Activated T-cell treated with anti-CD3 and anti-CD28 coated beads for 1 hour (primary cell): Measurements from ENCODE around the gene KCNH4.
"Not testable (repeated sequence)": the region's sequence is repeated elsewhere in the genome, so short reads cannot be mapped to it uniquely, and the experiment has no call there.

ENCODE experiments used
- DNase-seq: peaks from one replicate; pipeline ENCODE4 v3.0.0-alpha.2; 2020; ENCODE audit warnings: low read depth

KCNH4 gene

DNA sequence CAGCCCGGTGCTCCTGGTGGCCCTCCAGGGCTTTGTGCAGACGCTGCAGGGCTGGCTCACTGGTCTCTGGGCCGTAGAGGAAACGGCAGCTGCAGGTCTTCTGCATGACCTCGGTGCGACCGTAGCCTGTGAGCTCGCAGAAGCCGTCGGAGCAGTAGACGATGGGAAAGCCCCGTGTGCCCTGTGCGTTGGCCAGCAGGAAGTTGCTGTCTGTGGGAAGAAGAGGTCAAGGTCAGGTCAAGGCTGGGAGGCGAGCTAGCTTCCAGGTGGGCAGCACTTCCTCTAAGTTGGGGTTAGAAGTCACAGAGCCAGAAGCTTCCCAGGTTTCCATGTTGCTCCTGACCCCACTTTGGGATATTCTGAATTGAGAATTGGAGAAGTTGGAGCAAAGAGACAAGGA, 2.1 kb downstream of the KCNH4 start:
- no peak for DNase-seq

DNA sequence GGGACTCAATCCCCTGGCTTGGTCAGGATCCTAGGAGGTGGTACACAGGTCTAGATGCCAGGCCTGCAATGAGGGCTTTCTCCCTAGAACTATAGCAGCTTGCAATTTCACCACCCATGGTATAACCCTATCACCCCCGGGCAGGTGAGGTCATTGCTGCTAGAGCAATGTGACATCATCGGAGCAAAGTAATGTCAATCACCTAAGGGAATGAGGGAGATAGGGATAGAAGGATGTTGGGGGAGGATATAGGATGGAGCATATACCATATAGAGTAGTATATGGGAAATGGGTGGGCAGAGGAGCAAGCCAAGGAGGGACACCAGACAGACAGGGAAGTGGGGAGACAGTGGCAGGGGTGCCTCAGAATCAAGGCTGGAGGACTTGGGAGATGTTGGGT, 3.3 kb downstream of the KCNH4 start:
- DNase-seq: no peak

DNA sequence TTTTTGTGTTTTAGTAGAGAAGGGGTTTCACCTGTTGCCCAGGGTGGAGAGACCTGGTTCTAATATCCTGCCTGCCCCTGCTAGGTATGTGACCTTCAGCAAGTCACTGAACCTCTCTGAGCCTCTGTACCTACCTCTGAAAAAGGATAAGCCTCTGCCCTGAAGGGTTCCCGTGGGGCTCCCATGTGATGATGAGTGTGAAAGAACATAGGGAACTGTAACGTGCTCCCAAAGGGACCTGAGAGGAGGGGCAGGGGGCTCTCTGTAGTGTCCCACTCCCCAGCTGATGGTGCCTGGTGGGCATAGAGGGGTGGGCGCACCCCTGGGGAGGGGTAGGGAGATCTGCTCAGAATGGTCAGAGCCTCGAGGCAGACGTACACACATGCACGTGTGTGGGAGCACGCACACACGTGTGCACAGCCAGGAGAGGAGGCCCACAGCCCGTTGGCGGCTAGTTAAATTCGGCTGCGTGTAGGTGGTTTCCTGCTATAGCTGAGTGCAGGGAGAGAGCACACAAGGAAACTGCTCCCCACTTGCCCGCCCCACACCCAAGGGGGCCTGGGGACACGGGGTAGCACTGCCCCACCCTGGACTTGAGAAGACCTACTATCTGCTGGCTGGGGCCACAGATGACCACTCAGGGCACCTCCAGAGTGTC, 6.7 kb downstream of the KCNH4 start:
- no peak for DNase-seq

DNA sequence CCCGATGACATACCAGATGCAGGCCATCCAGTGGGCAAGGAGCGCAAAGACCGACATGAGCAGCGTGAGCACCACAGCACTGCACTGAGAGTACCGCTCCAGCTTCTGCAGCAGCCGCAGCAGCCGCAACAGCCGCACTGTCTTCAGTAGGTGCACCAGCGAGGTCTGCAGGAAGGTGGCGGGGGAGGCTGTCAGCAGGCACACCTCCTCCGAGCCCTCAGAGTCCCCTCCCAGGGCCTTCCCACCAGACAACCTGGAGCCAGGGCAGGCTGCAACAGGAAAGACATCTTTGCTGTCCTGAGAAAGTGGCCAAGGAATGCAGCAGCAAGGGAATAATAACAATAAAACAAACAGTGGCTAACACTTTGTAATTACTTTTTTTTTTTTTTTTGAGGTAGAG, 9.1 kb downstream of the KCNH4 start:
- no peak for DNase-seq

DNA sequence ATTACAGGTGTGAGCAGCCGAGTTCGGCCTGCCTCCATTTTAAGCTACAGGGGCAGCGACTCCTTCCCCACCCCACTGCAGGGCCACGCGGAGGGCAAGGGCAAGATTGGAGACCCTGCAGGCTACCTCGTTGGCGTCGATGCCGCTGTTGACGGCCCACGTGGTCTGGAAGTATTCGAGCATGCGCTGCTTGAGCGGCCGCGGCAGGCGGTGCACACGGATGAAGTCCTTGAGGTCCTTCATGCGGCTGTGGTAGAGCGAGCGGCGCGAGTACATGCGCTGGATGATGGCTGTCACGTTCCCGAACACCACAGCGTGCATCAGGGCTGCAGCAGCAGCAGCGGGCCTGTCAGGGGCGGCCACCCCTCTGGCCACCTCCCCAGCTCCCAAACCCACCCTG, 11.6 kb downstream of the KCNH4 start:
- no peak for DNase-seq

DNA sequence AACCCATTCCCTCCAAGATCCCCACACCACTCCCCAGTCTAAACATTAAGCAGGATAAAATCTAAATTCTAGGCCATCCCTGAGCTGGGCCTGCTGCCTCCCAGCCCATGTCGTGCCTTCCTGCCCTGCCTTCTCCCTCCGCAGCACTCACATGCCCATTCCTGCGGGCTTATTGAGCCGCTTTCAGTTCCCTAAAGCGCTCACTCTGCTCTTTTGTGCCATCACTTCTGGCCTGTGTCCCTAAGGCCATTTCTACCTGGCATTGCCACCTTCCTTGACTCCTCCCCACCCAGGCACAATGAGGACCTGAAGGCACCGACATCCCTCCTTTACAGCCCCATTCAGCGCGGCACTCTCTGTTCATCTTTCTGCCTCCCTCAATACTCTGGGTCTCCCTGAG, 13.1 kb downstream of the KCNH4 start:
- DNase-seq: no peak

DNA sequence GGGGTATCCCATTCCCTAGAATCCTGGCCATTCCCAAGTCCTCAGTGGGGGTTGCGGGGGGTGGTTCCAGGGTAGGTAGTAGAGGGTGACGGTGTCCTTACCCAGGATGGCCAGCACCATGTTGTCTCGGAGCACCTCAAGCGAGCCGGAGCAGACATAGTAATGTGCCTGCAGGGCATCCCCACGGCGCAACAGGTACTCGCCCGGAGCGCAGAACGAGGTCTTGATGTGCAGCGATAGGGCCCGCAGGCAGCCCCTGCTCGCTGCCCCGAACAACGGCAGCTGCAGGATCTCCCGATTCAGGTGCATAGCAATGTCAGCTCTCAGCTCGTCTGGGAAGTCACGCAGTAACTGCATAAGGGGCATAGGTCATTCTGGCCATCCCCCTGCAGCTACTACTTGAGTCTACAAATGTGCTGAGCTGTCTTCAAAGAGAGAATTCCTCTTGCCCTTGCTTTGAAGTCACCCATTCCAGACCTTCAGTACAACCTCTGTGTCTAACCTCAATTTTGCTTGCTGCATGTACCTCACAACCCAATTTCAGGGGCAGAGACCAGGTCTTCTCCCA, 14.7 kb downstream of the KCNH4 start:
- no peak for DNase-seq

DNA sequence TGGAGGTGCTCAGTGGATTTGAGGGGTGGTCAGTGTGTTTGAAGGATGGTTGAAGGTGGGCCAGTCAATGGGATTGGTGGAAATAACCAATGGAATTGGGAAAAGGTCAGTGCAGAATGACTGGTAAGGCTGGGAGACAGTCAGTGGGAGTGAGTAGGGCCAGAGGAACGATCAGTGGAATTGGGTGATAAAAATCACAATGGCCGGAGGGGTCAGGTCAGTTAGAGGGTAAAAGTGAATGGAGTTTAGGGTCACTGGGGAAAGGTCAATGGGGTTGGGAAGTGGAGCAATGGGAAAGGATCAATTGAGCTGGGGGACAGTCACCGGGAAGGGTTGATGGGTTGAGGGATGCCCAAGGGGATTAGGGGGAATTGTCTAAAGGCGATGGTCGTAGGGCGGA, 15.2 kb downstream of the KCNH4 start:
- DNase-seq: no peak

DNA sequence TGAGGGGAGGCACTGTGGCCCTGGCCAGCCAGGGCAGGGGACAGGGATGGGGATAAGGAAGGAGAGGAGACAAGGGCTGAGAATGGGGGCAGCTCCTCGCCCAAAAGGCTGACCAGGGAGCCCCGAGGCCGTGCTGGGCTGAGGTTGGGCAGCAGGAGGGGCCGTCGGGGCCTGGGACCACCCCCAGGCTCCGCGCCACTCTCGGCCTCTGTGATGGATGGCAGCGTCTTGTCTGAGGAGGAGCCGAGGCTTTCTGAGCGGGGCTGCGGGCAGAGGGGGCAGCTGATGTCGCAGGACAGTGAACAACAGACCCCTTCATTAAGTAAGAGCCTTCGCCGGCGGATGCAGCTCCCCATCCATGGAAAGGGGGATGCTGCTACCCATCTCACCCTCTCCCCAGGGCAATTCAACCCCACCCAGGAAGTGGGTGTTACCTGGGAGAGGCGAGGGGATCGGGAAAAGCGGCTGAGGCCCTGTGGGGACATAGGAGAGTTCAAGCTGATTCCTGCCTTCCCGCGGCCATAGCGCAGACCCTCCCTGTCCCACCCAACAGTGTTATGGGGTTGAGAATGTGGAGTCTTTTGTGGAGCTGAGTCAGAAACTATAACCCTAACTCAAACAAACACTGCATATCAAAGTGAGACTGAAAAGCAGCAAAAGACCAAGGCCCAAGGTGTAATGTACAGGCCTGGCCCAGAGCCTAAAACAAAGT, 17.1 kb downstream of the KCNH4 start:
- no peak for DNase-seq

DNA sequence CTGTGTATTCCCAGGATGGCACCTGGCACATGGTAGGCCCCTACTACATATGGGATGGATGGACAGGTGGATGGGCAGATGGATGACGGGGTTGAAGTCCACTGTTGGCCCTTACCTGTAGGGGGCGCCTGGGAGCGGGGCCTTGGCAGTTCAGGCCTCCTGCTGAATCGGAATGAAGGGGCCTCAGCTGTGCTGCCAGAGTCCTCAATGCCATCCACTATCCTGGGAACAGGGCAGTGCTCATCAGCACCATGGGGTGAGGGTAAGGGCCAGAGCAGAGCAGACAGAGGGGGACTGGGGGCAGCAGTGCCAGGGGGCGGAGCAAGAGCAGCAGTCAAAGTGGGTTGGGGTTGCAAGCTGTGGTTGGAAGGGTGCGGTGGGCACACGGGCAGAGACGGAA, 17.8 kb downstream of the KCNH4 start:
- no peak for DNase-seq

DNA sequence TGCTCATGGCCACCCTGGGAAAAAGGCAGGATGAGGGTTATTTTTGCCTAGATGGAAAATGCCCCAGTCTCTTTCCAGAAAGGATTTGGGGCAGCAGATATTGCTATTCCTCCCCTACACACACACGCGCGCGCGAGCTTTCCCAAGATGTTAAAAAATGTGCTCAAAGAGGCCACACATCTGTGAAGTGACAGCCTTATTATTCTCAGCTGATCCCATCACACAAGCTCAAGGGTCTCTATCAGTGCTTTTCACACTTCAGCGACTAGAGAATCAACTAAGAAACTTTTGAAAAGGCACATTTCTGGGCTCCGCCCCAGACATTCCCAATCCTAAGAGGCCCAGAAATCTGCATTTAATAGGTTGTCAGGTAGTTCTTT, 20.4 kb downstream of the KCNH4 start:
- no peak for DNase-seq

DNA sequence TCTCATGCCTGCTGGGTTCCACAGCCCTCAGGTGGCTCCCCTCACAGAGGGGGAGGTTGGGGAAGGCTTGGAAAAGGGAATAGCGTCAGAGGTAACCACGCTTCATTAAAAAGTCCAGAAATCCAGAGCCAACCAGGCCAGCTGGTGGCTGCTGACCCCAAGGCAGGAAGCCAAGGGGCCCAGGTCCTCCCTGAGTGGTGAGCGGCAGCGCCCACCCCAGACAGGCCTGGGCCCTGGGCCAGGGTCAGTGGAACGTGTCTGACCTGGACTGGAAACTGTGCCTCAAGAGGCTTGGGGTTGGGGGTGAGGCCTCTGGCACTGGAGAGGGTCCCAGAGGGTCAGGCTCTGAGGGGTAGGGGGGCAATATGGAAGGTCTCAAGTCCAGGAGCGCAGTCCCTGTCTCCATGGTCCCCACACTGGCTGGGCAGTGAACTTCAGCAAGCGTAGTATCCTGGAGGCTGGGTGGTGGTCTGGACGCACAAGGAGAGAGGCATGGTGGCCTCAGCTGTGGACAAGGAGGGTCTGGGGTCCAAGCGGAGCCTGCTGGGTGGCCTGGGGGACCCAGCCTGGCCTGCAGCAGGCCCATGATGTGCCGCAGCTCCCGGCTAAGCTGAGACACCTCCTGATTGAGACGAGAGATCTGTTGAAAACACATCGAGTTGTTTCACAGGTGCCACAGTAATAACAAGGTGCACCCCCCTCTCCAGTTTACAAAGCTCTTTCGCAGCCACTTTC, 21.0 kb downstream of the KCNH4 start:
- DNase-seq: no peak

DNA sequence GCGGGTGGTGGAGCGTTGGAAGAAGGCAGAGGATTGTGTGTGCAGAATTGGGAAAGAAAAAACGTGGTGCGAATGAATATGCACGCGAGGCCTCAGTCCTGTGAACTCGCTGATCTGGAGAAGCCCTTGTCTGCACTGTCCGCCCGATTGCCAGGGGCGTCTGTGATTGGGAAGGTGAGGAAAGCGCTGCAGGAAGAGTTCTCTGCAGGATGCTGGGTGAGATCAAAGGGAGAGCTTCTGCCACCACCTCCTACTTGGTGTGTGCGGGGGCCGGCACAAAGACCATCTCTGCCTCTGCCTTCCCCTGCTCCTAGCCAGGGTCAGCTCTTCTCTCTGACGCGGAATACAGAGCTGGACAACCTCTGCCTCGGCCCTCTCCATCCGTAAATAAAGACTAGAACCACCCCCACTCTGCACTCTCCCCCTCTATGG, 25.3 kb downstream of the KCNH4 start:
- no peak for DNase-seq

DNA sequence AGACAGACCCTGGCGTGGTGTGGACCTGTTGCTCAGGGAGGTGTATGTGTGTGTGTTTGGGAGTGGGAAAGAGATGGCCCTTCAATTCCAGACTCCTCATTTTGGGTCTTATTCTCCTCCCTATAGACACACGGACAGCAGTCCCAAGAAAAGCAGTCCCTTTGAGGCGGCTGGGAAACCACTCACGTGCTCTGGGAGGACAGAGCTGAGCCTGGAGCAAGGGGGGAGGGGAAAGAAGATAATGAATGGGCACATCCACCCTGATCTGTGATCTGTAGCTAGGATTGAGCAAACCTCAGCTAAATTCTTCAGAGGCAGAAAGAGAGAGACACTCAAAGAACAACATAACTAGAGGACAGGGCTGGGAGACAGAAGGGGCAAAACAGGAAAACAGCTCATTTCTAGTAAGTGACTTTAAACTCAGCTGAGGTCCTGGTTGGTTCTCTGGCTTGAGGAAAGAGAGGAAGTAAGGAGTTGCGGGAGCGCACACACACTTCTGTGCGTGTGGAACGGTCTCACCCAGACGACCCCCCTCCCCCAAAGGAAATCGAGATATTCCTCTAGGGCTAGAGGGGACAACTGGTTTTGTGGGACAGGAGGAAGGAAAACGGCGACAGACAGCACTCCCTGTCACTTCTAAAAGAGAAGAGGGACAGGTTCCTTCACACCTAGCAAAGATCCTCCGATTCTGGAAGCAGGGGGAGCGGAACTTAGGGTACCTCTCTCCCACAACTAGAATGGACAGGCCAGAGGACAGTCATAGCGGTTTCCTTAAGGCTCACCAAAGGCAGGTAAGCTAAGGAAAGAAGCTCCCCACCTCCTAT, 26.8 kb downstream of the KCNH4 start:
- DNase-seq: no peak

DNA sequence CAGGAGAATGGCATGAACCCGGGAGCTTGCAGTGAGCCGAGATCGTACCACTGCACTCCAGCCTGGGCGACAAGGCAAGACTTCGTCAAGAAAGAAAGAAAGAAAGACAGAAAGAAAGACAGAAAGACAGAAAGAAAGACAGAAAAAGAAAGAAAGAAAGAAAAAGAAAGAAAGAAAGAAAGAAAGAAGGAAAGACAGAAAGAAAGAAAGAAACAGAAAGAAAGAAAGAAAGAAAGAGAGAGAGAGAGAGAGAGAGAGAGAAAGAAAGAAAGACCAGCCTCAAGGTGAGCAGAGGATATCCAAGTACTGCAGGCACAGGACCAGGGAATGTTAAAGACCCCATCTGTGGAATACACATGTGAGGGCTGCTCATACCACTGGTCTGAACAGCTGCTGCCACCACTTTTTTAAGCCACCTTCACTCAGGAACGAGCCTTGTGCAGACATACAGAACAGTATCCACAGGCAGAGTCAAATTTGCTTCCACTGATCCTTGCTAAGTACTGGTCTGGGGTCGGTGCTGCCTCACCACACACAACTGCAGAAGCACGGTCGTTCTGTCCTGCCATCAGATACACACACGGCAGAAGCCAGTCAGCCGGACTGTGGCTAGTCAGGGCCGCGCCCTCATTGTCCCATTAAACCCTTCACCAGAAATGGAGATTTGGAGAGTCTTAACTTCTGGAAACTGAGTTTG, 33.9 kb downstream of the KCNH4 start:
- no peak for DNase-seq

DNA sequence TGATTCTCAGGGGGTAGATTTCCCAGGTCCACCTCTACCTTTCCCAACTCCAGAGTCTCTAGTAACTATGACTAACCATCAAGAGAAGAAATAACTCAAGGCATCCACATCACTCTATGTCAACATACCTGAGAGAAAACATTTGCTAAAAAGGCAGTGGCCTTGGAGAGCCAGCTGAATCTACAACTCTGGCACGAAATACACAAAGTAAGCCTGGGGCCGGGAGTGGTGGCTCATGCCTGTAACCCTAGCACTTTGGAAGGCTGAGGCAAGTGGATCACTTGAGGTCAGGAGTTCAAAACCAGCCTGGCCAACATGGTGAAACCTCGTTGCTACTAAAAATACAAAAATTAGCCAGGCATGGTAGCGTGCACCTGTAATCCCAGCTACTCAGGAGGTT, 37.8 kb downstream of the KCNH4 start:
- DNase-seq: not testable (repeated sequence)

DNA sequence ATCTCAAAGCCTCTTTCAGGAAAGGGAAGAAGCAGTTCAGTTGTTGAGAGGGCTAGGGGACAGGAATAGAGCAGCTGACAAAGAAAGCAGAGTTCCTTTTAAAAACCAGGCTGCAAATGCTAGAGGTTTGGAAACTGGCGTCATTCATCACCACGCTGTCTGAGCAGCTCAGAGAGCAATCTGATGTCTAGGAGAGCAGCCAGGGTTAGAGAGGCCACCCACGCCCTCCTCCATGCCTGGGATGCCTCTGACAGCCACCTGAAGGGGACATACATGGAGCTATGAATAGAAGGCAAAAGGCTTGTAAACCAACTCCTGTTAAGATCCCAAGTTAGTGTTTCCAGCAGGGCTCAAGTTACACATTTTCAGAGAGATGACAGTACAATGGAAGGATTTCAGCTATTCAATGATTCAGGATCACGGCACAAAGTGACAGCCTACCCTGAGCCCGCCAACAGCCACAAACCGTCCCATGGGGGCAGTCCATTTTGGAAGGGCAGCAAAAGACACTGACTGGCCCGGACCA, 38.5 kb downstream of the KCNH4 start:
- DNase-seq: no peak

DNA sequence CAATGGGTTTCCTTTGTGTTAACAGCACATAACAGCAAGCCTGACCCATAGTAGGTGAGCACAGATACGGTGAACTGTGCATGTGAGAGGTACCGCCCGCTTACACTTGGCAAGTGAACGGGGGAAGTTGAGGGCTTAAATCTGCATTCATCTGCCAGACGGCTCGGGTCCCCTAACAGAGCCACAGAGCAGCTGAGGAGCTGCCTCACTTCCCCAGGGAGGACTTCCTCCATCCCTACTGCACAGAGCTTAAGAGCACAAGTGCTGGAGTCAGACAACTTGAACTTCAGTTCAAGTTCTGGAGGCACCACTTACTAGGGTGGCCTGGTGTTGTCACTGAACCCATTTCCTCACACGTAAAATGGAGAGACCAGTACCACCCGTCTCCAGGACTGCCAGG, 39.6 kb downstream of the KCNH4 start:
- no peak for DNase-seq

DNA sequence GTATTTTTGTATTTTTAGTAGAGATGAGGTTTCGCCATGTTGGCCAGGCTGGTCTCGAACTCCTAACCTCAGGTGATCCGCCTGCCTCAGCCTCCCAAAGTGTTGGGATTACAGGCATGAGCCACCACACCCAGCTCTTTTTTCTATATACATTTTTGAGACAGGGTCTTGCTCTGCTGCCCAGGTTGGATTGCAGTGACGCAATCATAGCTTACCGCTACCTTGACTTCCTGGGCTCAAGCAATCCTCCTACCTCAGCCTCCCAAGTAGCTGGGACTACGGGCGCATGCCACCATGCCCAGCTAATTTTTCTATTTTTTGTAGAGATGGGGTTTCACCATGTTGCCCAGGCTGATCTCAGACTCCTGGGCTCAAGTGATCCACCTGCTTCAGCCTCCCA, 40.3 kb downstream of the KCNH4 start:
- not testable (repeated sequence) for DNase-seq

DNA sequence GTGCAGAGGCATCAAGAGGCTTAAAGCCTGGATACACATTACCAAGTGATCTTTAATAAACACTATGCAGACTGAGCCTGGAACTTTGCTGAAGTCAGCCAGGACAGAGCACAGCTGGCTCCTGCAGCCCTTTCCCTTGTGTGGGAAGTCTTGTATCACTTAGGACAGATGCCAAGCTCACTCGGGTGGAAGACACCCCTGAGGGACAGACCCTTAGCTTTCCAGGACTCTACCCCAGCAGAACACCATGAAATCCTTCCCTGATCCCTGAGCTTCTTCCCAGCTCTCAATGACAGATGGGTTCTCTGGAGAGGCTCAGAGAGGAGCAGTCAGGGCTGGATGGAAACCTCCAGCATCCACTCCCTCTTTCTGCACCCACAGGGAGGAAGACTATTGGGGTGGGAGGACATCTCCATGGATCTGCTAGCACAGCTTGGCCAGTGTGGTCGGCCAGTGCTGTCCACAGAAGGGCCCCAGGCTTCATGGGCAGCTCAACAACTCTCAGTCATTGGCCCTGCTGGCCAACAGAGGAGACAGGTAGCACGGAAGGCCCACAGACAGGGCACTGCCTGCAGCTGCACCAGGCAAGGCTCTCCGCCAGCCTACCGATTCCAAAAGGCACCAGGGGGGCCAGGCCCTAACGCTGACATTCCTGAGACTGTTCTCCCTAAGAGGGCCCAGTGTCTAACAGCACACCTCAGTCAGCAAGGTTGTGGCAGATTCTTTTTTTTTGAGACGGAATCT, 42.0 kb downstream of the KCNH4 start:
- DNase-seq: no peak

DNA sequence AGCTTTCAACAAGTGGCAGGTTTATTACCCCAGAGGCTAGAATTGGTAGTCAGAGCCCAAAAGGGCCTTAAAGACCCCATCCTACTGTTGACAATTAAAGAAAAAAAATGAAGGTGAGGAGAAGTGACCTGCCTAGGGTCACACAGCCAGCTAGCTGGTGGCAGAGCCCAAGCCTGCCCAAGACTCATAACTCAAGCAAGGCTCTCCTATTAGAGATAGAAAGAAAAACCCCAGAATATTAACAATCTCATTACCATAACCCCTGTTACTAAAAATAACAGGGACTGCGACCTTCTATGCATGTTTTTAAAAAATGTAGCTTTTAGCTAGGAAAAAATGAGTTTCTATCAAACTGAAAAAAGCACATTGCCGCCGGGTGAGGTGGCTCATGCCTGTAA, 44.3 kb downstream of the KCNH4 start:
- no peak for DNase-seq
